Measurements from ENCODE around the gene CNIH4. TPM values are rescaled to one million over a fixed set of nuclear protein-coding genes. Genes with fewer than 3 reads are reported as not detected.

CNIH4 gene
- total RNA-seq, 1 experiment from 2014 or later, result 104 TPM

DNA sequence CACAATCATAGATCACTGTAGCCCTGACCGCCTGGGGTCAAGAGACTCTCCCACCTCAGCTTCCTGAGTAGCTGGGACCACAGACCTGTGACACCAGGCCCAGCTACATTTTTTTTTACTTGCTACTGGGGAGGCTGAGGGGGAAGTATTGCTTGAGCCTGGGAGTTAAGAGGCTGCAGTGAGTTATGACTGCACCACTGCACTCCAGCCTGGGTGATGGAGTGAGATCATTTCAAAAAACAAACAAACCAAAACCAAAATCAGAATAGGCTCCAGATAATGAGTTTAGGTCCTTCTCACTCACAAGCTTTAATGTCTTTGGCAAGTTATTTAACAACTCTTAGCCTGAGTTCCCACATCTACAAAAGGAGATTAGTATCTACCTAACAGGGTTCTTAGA, 55.1 kb downstream of the CNIH4 start:
- DNase-seq, result no peak
- Histone ChIP-seq H3K18ac (ENCODE audit: insufficient read length, low read depth, low read length) (no peak overlapping the region), H2BK15ac (ENCODE audit: low read depth, low read length) (no peak overlapping the region), H3T11ph (ENCODE audit: low read length) (no peak overlapping the region), H3K27me3 (ENCODE audit: insufficient read depth, low read length) (no peaks in the 10 kb centered on the region), H4K8ac (replicated peaks; ENCODE audit: insufficient read length, low read depth, low read length) (no peak overlapping the region), H3K27ac (ENCODE audit: insufficient read length, low read depth, low read length) (no peak overlapping the region), H3K4me2 (ENCODE audit: insufficient read depth, insufficient read length, low read length) (no peak overlapping the region), H3K23ac (ENCODE audit: insufficient read length, low read depth, low read length) (no peak overlapping the region), H3K9me3 (ENCODE audit: control insufficient read depth, low read depth, low read length) (no peaks in the 10 kb centered on the region), H3K79me2 (ENCODE audit: insufficient read depth, low read length) (no peaks in the 10 kb centered on the region), H2BK20ac (ENCODE audit: low read depth, low read length, poor library complexity, severe bottlenecking) (no peak overlapping the region), H3K4me1 (ENCODE audit: insufficient read depth, low read length) (no peaks in the 10 kb centered on the region), H2AK5ac (ENCODE audit: insufficient read length, low read length) (no peak overlapping the region), H4K91ac (ENCODE audit: insufficient read length, low read depth, low read length) (no peak overlapping the region), H4K5ac (ENCODE audit: insufficient read length, low read depth, low read length) (no peak overlapping the region), H2AFZ (ENCODE audit: low read length) (no peak overlapping the region), H3K4ac (ENCODE audit: low read depth, low read length) (no peak overlapping the region), H2BK5ac (ENCODE audit: insufficient read length, low read length) (no peak overlapping the region), H3K14ac (ENCODE audit: insufficient read depth, low read length) (no peak overlapping the region), H3K56ac (ENCODE audit: insufficient read length, low read depth, low read length) (no peak overlapping the region), H2BK12ac (ENCODE audit: insufficient read length, low read depth, low read length) (no peak overlapping the region), H4K20me1 (ENCODE audit: control insufficient read depth, insufficient read depth, insufficient read length) (no peaks in the 10 kb centered on the region), H3K23me2 (ENCODE audit: insufficient read length, low read depth, low read length, poor library complexity, severe bottlenecking) (no peaks in the 10 kb centered on the region), H3K9ac (ENCODE audit: extremely low read depth, insufficient read length, low read length) (no peak overlapping the region), H3K79me1 (ENCODE audit: insufficient read depth, low read depth, low read length, poor library complexity, severe bottlenecking) (no peaks in the 10 kb centered on the region), H2BK120ac (ENCODE audit: low read depth, low read length, poor library complexity, severe bottlenecking) (no peak overlapping the region)
- no CpG with 5 or more reads among the region's 1 CpG for WGBS (ENCODE audit: extremely low coverage, insufficient read length, low lambda C conversion rate)
- no peaks in the 10 kb centered on the region for H3K27me3 Mint-ChIP-seq (ENCODE audit: low read depth)
- peaks cover 17 to 72% (median 65%) of the 10 kb centered on the region in 3 experiments; a peak in 6 of 7 replicates for H3K36me3 Mint-ChIP-seq (ENCODE audit: insufficient read depth in 1 of 3, low read depth in 3 of 3)
- H3K27ac Mint-ChIP-seq, result peak overlapping the region in 1 of 3 experiments; percentile 89; a peak in 3 of 7 replicates
- 0 out of 4 replicates have a peak, but pooled peaks cover 0 to 4% of the 10 kb centered on the region in 2 experiments for H3K4me1 Mint-ChIP-seq
- no peak for TF ChIP-seq CTCF (conservative IDR thresholded peaks at IDR 0.05)
- no peaks in the 10 kb centered on the region for H3K9me3 Mint-ChIP-seq
- no peak overlapping the region for H3K4me3 Mint-ChIP-seq

Data from H9 (cell line).